Heart left ventricle (tissue), 13 donors: ENCODE data around the gene KSR2.
"Not testable (repeated sequence)": the region's sequence is repeated elsewhere in the genome, so short reads cannot be mapped to it uniquely, and the experiment has no call there.

Source experiments
- POLR2A ChIP-seq, 2 donors: fragments of 450-650 bp; IDR thresholded peaks; one replicate each; pipeline ENCODE4 v1.6.1; 2017; ENCODE audit warnings: antibody characterized with exemption in 2 of 2, mild to moderate bottlenecking in 2 of 2, moderate library complexity in 2 of 2
- TF ChIP-seq, protein P1 (sequence below), 12 donors: fragments of 200-600 bp; sonication (generic) in 4 of 12; IDR thresholded peaks; one replicate each; pipeline versions ENCODE4 v1.5.0 to v1.8.0; 2018 to 2022; ENCODE audit warnings: antibody characterized with exemption in 12 of 12, mild to moderate bottlenecking in 5 of 12
- donor health status: ischemic (EF 13 %, LVEDD 7.1; RV severe dilation, severe dysfunction).
- donor health status: DM: no; HTN: yes; CAD: no.
- donor health status: DM: no; HTN: no; CAD: no.
- donor health status: ischemic (EF 25% LVEDD 6.9; RV normal size, moderate dysfunction).
- donor health status: ischemic (EF 25% LVEDD 5.7; RV mildly dilated, moderate dysfunction).
- donor health status: ischemic (EF 35%, LVEDD 5.7; RV mildly dilated, moderate dysfunction).
- donor health status: nonischemic (EF 11% LVEDD 7.7; RV severe dilation, severe dysfunction).
- donor health status: DM: yes; HTN: yes; CAD: no.
- donor health status: PGD.
- donor health status: ischemic (EF 29% LVEDD 5.4; RV normal size, mild dysfunction).
- donor health status: nonischemic (EF 23%, LVEDD 6.1; RV moderate dilation, normal function).

GRCh38 chr12:117628711-117629110 lies 340.1 kb downstream of the KSR2 start:
- TF ChIP-seq, protein P1, sequence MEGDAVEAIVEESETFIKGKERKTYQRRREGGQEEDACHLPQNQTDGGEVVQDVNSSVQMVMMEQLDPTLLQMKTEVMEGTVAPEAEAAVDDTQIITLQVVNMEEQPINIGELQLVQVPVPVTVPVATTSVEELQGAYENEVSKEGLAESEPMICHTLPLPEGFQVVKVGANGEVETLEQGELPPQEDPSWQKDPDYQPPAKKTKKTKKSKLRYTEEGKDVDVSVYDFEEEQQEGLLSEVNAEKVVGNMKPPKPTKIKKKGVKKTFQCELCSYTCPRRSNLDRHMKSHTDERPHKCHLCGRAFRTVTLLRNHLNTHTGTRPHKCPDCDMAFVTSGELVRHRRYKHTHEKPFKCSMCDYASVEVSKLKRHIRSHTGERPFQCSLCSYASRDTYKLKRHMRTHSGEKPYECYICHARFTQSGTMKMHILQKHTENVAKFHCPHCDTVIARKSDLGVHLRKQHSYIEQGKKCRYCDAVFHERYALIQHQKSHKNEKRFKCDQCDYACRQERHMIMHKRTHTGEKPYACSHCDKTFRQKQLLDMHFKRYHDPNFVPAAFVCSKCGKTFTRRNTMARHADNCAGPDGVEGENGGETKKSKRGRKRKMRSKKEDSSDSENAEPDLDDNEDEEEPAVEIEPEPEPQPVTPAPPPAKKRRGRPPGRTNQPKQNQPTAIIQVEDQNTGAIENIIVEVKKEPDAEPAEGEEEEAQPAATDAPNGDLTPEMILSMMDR (IDR thresholded peaks at IDR 0.05) = not testable (repeated sequence)
- TF ChIP-seq POLR2A (IDR thresholded peaks at IDR 0.05) = not testable (repeated sequence)
